Activated gamma-delta T cell treated with anti-CD3 and anti-CD28 coated beads, Interleukin-2, amount 50 U/mL, for 16 hours (primary cell): ENCODE measurements around the gene GNG7.
"Not testable (repeated sequence)": the region's sequence is repeated elsewhere in the genome, so short reads cannot be mapped to it uniquely, and the experiment has no call there.

Source experiments
- DNase-seq: peaks from one replicate; pipeline ENCODE4 v3.0.0-alpha.2; 2020; ENCODE audit warnings: low read depth

Gene GNG7

DNA sequence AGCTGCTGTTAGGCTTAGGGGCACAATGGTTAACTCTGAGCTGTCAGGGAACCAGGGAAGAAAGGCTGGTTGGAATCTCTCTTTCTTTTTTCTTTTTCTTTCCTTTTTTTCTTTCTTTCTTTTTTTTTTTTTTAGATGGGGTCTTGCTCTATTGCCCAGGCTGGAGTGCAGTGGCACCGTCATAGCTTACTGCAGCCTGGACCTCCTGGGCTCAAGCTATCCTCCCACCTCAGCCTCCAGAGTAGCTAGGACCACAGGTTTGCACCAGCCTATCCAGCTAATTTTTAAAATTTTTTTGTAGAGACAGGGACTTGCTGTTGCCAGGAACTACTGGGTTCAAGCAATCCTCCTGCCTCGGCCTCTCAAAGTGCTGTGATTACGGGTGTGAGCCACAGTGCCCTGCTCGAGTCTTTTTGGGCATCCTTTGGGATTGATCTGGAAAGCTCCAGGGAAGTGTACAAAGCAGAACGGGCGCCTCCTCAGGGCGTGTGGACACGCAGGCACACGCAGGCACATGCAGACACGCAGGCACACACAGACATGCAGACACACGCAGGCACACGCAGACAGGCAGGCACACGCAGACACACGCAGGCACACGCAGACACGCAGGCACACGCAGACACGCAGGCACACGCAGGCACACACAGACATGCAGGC lies 127.4 kb downstream of the GNG7 start:
- DNase-seq: no peak

DNA sequence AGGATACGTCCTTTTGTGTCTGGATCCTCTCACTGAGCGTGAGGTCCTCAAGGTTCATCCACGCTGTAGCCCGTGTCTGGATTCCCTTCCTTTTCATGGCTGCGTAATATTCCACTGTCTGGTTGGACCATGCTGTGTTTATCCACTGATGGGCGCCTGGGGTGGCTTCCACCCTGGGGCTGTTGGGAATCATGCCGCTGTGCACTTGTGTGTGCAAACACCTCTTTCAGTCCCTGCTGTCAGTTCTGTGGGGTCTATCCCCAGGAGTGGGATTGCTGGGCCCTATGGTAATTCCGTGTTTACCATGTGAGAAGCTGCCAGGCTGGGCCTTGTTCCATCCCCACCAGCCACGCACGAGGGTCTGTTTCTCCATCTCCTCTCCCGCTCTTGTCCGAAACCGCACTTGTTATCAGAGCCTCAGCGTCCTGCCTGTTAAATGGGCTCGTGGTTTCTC lies 128.0 kb downstream of the GNG7 start:
- DNase-seq: no peak

DNA sequence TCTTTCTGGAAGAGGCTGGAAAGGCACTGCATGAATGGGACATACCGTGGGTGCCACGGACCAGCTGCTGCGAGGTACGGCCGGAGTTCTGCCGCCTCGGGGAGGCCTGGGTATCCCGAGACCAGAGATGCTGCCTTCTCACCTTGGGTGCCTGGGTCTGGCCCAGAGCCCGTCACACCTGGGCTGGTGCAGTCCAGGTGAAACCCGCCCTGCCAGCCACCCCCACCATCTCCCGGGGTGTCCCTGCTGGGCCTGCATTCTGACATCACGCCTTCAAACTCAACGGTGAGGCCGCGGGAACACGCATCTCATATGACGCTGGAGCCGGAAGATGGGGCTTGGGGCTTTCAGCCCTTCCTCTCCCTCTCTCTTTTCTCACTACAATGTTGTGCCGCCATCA lies 128.6 kb downstream of the GNG7 start:
- DNase-seq: no peak

DNA sequence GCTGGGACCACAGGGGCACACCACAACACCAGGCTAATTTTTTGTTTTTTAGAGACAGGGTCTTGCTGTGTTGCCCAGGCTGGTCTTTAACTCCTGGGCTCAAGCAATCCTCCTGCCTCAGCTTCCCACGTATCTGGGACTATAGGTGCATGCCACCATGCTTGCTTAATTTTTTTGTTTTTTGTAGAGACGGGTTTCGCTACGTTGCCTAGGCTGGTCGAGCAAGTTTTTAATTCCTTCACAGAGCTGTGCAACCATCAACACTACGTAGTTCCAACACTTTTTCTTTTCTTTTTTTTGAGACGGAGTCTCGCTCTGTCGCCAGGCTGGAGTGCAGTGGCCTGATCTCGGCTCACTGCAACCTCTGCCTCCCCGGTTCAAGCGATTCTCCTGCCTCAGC lies 130.3 kb downstream of the GNG7 start:
- not testable (repeated sequence) for DNase-seq

DNA sequence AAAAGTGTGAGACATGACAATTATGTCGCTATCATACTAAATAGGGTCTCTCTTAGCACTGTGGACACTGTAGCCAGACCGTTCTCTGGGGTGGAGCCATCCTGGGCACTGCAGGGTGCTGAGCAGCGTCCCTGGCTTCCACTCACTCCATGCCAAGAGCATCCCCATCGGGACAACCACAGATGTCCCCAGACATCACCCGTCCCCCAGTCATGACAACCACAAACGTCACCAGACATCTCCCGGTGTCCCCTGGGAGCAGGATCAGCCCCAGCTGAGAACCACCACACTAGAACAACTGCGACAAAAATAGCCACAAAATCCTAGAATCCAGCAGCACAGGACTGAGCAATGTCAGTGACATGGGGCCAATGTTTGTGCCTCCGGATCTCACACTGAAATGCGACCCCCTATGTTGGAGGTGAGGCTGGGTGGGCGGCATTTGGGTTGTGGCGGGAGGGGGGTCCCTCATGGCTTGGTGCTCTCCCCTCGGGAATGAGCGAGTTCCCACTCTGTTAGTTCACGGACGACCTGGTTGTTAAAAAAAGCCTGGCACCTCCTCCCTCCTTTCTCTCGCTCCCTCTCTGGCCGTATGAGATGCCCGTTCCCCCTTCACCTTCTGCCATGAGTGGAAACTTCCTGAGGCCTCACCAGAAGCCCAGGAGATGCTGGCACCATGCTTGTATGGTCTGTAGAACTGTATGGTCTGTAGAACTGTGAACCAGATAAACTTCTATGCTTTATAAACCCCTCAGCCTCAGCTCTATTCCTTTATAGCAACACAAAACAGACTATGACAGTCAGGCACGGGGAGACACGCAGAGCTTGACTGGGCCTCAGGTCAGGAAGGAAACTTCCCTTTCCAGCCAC lies 132.7 kb downstream of the GNG7 start:
- DNase-seq: no peak

DNA sequence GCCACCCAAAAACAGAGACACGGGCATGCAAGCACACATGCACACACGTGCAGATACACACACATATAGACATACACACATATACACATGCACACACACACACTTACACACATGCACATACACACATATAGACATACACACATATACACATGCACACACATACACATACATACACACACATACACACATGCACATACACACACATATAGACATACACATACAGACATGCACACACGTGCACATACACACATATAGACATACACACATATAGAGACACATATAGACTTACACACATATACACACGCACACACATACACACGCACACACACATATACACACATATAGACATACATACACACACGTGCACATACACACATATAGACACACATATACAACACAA lies 134.5 kb downstream of the GNG7 start:
- DNase-seq: no peak

DNA sequence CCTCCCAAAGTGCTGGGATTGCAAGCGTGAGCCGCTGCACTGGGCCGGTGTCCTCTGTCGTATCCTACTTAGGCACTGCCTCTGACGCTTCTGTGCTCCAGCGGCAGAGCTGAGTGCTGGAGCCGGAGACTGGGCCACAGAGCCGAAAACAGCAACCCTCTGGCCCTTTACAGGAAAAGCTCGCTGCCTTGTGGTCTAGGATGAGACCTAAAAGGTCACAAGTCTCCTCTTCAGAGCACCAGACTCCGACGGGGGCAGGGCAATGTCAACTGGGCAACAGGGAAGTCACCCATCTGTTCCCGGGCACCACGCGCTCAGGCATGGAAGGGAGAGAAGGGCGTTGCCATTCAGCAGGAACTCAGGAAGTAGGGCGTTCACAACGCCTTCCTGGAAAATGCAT lies 134.9 kb downstream of the GNG7 start:
- no peak for DNase-seq

DNA sequence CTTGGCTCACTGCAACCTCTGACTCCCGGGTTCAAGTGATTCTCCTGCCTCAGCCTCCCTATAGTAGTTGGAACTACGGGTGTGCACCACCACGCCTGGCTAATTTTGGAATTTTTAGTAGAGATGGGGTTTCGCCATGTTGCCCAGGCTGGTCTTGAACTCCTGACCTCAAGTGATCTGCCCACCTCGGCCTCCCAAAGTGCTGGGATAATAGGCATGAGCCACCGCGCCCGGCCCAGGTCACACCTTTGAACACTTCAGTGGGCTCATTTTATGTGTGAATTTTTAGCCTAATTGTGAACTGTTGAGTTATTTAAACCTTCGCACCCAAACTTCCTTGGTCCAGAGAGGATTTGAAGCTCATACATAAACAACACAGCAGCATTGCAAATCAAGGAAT lies 138.9 kb downstream of the GNG7 start:
- DNase-seq: not testable (repeated sequence)

DNA sequence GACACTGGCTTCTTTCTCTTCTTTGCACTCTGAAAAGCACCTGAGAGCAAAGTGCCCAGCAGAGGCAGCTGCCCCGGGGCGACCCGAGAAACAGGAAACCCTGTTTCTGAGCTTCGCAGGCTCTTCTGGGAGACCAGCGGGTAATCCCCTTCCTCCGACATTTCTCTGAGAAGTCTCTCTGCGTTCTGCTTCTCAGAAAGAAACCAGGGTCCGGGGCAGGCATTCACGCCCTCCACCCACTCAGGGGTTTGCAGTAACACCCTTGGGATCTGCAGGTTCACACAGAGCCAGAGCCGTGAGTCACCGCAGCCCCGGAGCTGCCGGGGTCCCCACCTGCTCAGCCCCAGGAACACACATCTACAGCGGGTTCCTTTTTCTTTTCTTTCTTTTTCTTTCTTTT lies 140.6 kb downstream of the GNG7 start:
- peak; percentile 72 for DNase-seq

DNA sequence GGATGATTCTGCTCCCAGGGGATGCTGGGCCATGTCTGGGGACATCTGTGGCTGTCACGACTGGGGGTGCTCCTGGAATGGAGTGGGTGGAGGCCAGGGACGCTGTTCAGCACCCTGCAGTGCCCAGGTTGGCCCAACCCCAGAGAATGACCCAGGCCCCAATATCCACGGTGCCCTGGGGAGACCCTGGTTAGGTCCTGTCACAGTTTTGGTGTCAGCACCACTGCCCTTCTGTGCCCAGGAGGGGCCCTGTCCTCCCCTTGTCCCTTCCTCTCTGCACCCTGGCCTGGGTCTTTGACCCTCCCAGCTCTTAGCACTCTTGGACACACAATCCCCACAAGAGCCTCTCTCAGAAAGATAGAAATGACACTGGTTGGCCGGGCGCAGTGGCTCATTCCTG lies 141.3 kb downstream of the GNG7 start:
- DNase-seq: no peak

DNA sequence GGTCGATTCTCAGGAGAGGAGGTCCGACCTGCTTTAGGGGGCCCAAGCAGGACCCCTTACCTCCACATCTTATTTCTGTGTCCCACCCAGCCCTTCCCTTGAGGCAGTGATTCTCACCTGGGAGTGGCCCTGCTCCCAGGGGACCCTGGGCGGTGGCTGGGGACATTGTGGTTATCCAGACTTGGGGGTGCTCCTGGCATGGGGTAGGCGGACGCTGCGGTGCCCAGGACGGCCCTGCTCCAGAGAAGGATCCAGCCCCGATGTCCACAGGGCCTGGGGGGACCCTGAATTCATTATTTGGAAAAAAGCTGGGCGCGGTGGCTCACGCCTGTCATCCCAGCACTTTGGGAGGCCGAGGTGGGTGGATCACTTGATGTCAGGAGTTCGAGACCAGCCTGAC lies 142.1 kb downstream of the GNG7 start:
- no peak for DNase-seq

DNA sequence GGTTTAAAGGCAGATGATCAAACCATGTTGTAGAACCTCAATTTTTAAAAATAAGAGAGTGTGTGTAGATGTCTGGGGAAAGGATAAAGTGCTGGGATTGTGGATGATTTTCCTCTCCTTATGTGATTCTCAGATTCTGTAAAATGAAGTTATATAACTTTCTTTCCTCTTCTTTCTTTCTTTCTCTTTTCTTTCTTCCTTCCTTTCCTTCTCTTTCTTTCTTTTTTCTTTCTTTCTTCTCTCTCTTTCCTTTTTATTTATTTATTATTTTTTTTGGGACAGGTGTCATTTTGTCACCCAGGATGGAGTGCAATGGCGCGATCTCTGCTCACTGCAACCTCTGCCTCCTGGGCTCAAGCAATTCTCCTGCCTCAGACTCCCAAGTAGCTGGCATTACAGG lies 144.0 kb downstream of the GNG7 start:
- no peak for DNase-seq

DNA sequence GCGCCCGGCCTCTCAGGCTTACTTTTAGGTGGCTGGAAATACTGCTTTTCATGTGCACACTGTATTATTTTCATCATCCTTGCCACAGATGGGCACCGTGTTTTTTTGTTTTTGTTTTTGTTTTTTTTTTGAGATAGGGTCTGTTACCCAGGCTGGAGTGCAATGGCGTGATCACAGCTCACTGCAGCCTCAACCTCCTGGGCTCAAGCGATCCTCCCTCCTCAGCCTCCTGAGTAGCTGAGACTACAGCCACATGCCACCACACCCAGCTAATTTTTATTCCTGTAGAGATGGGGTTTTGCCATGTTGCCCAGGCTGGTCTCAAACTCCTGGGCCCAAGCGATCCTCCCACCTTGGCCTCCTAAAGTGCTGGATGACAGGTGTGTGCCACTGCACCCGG lies 144.4 kb downstream of the GNG7 start:
- not testable (repeated sequence) for DNase-seq

DNA sequence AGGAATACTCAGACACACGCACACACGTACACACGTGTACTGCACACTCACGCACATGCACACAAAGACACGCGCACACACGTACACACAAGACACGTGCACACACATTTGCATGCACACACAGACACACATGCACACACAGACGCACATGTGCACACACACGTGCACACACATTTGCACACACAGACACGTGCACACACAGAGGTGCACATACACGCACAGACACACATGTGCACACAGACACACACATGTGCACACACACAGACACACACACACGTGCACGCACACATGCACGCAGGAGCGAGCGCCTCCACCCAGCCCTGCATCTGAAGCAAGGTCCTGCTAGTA lies 145.4 kb downstream of the GNG7 start:
- no peak for DNase-seq

DNA sequence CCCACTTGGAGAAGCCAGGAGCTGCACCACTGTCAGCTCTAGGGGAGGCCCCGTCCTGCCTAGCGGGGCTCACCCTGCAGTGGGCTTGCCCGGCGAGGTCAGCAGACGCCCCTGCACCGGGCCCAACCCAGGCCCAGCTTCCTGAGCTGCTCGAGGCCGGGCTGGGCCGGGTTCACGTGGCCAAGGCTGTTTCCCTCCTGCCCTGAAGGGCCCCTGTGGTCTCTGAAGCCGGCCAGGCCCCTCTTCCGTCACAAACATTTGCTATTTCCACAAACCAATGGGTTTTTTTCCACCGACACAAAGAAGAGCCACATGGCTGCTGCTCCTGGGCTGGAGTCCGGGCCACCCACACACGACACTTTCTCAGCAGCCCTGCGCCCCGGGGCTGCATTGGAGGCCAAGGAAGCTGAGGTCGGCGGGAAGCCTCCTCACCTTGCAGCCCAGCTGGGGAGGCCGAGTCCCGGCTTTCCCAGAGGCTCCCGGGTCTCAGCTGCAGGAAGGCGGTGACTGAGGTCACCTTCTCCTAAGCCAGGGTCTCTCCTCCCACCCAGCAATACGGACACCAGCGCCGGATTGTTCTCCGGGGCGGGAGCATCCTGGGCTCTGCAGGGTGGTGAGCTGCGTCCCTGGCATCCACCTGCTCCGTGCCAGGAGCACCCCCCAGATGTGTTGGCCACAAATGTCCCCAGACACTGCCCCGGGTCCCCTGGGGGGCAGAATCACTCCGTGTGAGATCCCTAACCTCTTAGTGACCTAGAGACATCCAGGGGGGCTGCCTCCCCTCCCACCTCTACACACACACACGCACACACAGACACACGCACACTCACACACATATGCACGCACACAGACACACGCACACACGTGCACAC lies 146.0 kb downstream of the GNG7 start:
- DNase-seq: no peak

DNA sequence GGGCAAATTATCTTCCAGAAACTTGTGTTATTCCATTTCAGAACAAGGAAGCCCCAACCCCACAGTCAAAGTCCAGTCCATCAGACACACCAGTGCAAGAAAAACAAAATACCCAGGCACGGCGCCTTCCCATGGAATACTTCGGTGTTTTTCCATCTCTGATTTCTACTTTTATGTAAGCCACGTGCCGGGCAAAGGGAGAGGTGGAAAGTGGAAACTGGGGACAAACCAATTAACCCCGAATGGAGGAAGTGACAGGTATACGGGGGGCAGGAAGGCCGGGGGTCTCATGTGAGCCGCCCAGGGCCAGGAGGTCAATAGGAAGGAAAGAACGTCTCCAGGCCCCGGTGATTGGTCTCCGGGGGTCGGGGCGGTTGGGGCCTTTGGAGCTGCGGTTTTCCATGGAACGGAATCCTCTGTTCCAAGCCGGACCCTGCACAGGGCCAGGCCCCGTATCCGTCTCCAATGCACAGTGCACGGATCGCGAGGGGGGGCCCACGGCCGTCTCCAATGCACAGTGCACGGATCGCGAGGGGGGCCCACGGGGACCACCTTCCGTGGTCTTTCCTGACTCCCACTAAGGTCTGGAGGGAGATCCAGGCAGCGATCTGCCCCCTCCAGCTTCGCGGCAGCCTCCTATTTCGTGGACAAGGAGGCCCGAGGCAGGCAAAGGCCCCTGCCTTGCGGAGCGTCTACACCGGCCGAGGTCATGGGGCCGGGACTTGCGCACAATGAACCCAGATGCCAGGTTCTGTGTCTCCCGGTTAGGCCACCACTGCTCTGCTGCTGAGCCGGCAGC lies 146.9 kb downstream of the GNG7 start:
- no peak for DNase-seq

DNA sequence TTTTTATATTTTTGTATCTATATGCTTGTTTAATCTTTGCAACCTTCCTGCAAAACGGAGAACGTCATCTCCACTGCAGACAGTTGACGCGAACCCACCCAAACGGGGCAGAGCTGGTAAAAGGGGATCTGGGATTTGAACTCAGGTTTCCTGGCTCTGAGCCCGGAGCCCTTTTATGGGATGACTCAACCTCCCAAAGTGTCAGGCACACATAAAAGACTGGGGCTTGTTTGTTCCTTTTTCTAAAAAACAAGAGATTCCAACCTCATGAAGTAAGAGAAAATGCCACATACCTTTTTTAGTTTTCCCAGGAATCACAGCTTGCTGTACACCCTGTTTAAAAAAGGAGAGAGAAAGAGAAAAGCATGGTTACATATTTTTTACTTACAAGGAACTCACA lies 147.6 kb downstream of the GNG7 start:
- DNase-seq: no peak

DNA sequence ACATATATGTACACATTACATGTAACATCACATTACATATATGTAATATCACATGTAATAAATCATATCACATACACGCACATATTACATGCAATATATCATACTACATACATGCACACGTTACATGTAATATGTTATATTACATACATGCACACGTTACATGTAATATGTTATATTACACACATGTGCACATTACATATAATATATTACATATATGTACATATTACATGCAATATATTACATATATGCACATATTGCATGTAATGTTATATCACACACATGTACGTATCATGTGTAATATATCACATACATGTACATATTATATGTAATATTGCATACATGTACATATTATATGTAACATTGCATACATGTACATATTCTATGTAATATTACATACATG lies 149.0 kb downstream of the GNG7 start:
- DNase-seq: no peak

DNA sequence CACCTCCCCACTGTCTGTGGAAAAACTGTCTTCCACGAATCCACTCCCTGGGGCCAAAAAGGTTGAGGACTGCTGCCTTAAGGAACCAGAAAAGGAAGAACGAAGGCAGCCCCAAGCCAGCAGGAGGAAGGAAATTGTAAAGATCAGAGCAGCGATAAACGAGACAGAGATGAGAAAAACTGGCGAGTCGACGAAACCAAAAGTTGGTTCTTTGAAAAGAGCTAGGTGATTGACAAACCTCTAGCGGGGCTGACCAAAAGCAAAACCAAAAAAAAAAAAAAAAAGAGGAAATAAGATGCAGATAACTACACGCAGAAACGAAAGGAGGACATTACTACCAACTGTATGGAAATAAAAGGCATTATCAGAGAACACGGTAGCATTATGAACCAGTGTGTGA lies 149.6 kb downstream of the GNG7 start:
- peak; percentile 38 for DNase-seq

DNA sequence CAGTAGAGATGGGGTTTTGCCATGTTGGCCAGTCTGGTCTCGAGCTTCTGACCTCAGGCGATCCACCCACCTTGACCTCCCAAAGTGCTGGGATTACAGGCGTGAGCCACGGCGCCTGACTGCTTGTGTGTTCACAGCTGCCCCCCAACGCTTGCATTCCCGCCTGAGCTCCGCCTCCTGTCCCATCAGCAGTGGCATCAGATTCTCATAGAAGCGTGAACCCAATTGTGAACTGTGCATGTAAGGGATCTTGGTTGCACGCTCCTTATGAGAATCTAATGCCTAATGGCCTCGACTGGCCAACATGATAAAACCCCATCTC lies 150.7 kb downstream of the GNG7 start:
- DNase-seq: no peak

DNA sequence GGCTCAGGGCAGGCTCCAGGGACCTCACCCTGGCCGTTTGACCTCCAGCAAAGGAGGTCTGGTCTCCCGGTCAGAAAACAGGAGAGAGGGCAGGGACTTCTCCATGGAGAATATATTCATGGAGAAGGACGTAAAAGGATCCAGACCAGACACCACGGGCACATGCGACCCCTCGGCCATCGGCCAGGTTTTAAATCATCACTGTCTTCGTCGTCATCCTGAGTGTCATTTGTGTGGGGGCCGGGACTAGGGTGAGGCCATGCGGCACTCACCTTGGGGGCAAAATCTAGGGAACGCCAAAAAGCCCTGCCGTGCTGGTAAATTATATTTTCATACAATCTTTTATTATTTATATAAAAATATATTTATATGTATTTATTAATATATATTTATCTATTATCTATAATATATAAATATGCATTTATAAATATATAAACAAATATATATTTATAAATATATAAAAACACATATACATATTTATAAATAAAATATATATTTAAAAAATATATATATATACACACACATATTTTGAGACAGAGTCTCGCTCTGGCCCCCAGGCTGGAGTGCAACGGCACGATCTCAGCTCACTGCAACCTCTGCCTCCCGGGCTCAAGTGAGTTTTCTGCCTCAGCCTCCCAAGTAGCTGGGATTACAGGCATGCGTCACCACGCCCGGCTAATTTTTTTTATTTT lies 151.2 kb downstream of the GNG7 start:
- DNase-seq: no peak
